Omental fat pad (tissue), 4 donors: ENCODE results near the gene MAPK1IP1L. TPM values are rescaled to one million over a fixed set of nuclear protein-coding genes. Genes with fewer than 3 reads are reported as not detected.
"Not testable (repeated sequence)": the region's sequence is repeated elsewhere in the genome, so short reads cannot be mapped to it uniquely, and the experiment has no call there.

ENCODE experiments used
- ATAC-seq: fragments of 150-250 bp; one replicate; pipeline ENCODE4 v1.9.1; 2016; ENCODE audit warnings: mild to moderate bottlenecking, moderate library complexity; ENCODE audit not compliant: low FRiP score
- DNase-seq: peaks from one replicate; pipeline ENCODE4 v3.0.0-alpha.2; 2019; ENCODE audit warnings: low spot score
- total RNA-seq, 4 donors: library from RNA; depleted of rRNA; stranded (reverse); fragments of >200 nt; gene quantifications; one replicate each; pipeline ENCODE4 v1.1.0, GENCODE V29; 2016
- TF ChIP-seq, protein P1 (sequence below), 3 donors: fragments of 450-650 bp; IDR thresholded peaks; one replicate each; pipeline ENCODE4 v1.5.1; 2016 to 2017; ENCODE audit warnings: antibody characterized with exemption in 3 of 3, mild to moderate bottlenecking in 3 of 3, moderate library complexity in 2 of 3

The MAPK1IP1L gene
- 10 to 100 TPM; 32.5 to 81.3 (median 68.8) TPM for total RNA-seq

DNA sequence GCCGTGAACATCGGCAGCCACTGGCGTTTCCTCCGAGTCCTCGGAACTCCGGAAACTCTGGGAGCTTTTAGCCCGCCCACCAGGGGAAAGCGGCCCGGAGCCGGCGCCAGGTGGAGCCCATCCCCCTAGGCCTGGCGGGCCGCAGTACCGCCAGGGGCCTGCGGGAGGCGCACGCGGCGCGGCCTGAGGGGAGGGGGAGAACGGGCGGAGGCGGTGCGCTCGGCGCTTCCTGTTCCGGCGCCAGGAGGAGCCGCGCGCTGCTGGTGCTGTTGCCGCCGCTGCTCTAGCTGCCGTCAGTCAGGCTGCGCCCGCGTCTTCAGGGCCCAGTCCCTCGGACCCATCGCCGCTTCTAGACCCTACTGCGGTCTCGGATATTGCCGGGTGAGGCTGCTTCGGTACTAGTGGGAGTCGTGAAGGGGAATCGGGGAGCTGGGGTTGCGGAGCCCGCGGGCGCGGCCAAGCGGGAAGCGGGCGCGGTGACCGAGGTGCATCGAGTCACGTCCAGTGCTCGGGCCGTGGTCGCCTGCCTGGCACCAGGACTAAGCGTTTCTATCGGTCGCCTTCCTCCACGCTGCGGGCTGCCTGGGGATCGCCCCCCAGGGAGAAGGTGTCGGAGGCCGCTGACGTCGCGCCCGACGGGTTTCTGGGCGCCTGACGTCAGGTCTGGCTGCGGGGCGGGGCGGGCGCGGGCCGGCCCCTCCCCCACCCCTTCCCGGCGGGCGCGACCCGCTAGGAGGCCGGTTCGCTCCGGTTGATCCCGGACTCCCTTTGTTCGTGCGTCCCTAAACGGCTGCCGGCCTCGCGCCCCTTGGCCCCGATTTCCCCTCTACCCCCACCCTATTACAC lies at the start of gene MAPK1IP1L:
TSS of gene MAPK1IP1L (plus strand) at position 225 of the 846 bp plus-strand sequence. CDS start 10,037 bp downstream, outside the sequence.
- ATAC-seq = peak; percentile 99
- TF ChIP-seq, protein P1, sequence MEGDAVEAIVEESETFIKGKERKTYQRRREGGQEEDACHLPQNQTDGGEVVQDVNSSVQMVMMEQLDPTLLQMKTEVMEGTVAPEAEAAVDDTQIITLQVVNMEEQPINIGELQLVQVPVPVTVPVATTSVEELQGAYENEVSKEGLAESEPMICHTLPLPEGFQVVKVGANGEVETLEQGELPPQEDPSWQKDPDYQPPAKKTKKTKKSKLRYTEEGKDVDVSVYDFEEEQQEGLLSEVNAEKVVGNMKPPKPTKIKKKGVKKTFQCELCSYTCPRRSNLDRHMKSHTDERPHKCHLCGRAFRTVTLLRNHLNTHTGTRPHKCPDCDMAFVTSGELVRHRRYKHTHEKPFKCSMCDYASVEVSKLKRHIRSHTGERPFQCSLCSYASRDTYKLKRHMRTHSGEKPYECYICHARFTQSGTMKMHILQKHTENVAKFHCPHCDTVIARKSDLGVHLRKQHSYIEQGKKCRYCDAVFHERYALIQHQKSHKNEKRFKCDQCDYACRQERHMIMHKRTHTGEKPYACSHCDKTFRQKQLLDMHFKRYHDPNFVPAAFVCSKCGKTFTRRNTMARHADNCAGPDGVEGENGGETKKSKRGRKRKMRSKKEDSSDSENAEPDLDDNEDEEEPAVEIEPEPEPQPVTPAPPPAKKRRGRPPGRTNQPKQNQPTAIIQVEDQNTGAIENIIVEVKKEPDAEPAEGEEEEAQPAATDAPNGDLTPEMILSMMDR (IDR thresholded peaks at IDR 0.05) = peak in 2 of 3 donors; percentile 99 to 100
- DNase-seq = peak; percentile 68

GRCh38 chr14:55005071-55005470 lies 46.4 kb upstream of the MAPK1IP1L start:
- no peak for ATAC-seq
- DNase-seq = no peak
- TF ChIP-seq, protein P1 (IDR thresholded peaks at IDR 0.05) = no peak

DNA sequence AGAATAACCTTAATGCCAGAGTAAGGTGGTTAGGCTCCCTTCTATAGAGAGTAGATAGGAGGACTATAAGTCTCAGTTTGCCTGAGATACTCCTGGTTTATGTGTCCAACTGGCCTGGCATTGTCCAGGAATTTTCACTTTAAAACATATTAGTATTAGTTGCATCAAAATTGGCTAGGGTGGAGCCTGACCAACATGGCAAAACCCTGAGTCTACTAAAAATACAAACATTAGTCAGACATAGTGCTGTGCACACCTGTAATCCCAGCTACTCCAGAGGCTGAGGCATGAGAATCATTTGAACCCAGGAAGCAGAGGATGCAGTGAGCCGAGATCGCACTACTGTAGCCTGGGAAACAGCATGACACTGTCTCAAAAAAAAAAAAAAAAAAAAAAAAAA lies 36.4 kb upstream of the MAPK1IP1L start:
- DNase-seq = no peak
- no peak for ATAC-seq
- TF ChIP-seq, protein P1 (IDR thresholded peaks at IDR 0.05) = no peak

DNA sequence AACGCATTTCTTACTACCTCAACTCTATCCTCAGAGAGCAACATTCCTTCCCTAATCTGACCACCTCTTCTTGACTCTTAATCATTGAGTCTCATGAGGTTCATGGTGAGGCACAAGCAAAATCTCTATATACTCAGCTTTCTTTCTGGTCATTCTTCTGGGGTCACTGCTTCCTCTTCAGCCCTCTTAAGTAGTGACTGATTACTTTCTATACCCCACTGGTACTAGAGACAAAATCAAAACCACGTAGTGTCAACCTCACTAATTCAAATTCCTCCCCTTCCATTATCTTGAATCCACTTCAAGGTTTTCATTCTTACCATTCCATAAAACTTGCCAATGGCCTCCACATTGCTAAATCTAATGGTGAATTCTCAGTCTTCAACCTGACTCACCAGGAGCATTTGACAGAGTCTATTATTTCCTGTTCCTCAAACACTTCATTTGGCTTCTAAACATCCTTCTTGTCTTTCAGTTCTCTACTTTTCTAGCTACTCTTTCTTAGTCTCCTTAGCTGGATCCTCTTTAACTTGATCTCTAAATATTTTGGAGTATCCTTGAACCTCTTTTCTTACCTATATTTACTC lies 31.4 kb upstream of the MAPK1IP1L start:
- no peak for ATAC-seq
- TF ChIP-seq, protein P1 (IDR thresholded peaks at IDR 0.05) = no peak
- no peak for DNase-seq

GRCh38 chr14:55024365-55024764 lies 27.1 kb upstream of the MAPK1IP1L start:
- DNase-seq, ATAC-seq: not testable (repeated sequence)

DNA sequence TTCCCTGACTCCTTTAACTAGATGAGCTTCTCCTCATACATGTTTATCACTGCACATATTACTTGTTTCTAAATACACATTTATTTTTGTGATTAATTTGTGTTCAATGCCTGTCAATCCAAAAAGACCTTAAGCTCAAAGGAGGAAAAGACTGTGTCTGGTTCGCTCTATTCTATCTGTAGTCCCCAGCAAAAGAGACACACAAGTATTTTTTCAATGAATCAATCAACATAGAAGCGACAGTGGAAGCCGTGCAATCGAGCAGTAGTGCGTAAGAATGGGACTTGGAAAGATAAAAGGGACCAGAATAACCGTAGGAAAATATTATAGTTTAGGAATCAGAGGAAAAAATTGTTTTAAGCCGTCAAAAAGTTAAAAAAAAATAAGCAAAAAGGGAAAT lies 25.5 kb upstream of the MAPK1IP1L start:
- ATAC-seq (no peak), DNase-seq (no peak)
- TF ChIP-seq, protein P1 (IDR thresholded peaks at IDR 0.05) = no peak

- TF ChIP-seq, protein P1 (IDR thresholded peaks at IDR 0.05) = no peak
- ATAC-seq (peak; percentile 18), DNase-seq (no peak)
Measured at GRCh38 chr14:55026441-55026792, 25.0 kb upstream of the MAPK1IP1L start.
